ENCODE data around the gene XNDC1N. TPM values are rescaled to one million over a fixed set of nuclear protein-coding genes. Genes with fewer than 3 reads are reported as not detected.

XNDC1N gene
- total RNA-seq, 3 donors from 2014 or later = 10.2 to 14.0 (median 12.8) TPM

GRCh38 chr11:71951741-71952310 lies 23.4 kb upstream of the XNDC1N start:
- DNase-seq (ENCODE audit: low spot score in 2 of 2) = no peak
- H3K9me3 ChIP-seq = no peaks in the 10 kb centered on the region
- H3K27ac ChIP-seq = no peak overlapping the region
- H3K4me3 ChIP-seq = no peak overlapping the region
- intact Hi-C loops (cut with DNase I; ENCODE audit: low total_unique reads) = no loop called here
- H3K27me3 ChIP-seq = no peaks in the 10 kb centered on the region
- H3K36me3 ChIP-seq = no peaks in the 10 kb centered on the region
- no peaks in the 10 kb centered on the region for H3K4me1 ChIP-seq
- no peak for TF ChIP-seq POLR2A (IDR thresholded peaks at IDR 0.05)
- TF ChIP-seq, protein P1, sequence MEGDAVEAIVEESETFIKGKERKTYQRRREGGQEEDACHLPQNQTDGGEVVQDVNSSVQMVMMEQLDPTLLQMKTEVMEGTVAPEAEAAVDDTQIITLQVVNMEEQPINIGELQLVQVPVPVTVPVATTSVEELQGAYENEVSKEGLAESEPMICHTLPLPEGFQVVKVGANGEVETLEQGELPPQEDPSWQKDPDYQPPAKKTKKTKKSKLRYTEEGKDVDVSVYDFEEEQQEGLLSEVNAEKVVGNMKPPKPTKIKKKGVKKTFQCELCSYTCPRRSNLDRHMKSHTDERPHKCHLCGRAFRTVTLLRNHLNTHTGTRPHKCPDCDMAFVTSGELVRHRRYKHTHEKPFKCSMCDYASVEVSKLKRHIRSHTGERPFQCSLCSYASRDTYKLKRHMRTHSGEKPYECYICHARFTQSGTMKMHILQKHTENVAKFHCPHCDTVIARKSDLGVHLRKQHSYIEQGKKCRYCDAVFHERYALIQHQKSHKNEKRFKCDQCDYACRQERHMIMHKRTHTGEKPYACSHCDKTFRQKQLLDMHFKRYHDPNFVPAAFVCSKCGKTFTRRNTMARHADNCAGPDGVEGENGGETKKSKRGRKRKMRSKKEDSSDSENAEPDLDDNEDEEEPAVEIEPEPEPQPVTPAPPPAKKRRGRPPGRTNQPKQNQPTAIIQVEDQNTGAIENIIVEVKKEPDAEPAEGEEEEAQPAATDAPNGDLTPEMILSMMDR (IDR thresholded peaks at IDR 0.05) = no peak
- TF ChIP-seq POLR2AphosphoS5 (IDR thresholded peaks at IDR 0.05) = no peak

- H3K27me3 ChIP-seq = no peaks in the 10 kb centered on the region
- no peaks in the 10 kb centered on the region for H3K9me3 ChIP-seq
- no peak overlapping the region for H3K27ac ChIP-seq
- H3K36me3 ChIP-seq = no peaks in the 10 kb centered on the region
- no peak for TF ChIP-seq POLR2A (IDR thresholded peaks at IDR 0.05)
- H3K4me1 ChIP-seq = no peaks in the 10 kb centered on the region
- intact Hi-C loops (cut with DNase I; ENCODE audit: low total_unique reads) = no loop called here
- H3K4me3 ChIP-seq = no peak overlapping the region
- no peak for DNase-seq (ENCODE audit: low spot score in 2 of 2)
Measured at GRCh38 chr11:71949034-71949433, 20.6 kb upstream of the XNDC1N start.

GRCh38 chr11:71948314-71949027 lies 20.1 kb upstream of the XNDC1N start:
- Histone ChIP-seq H3K27me3 (no peaks in the 10 kb centered on the region), H3K4me1 (no peaks in the 10 kb centered on the region), H3K27ac (no peak overlapping the region), H3K36me3 (no peaks in the 10 kb centered on the region), H3K4me3 (no peak overlapping the region), H3K9me3 (no peaks in the 10 kb centered on the region)
- intact Hi-C loops (cut with DNase I; ENCODE audit: low total_unique reads) = no loop called here
- TF ChIP-seq, protein P1 (IDR thresholded peaks at IDR 0.05) = no peak
- TF ChIP-seq POLR2AphosphoS5 (IDR thresholded peaks at IDR 0.05) (no peak), POLR2A (IDR thresholded peaks at IDR 0.05) (no peak)
- DNase-seq (ENCODE audit: low spot score in 2 of 2) = no peak

DNA sequence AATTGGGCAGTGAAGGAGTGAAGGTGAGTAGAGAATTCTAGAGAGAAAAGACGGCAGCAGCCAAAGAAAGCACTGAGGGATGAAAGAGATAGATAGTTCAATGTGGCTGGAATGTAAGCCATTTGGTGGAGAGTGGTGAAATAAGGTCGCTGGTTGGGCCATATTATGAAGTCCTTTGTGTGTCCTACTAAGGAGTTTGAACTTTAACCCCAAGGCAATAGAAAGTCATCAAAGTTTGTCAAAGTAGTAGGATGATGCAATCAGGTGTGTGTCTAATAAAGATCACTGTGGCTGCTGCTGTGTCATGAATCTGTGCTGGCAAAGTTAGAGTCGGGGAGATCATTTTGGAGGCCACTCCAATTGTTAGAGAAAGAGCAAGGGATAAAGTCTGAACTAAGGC lies 19.1 kb upstream of the XNDC1N start:
- H3K36me3 ChIP-seq = no peaks in the 10 kb centered on the region
- TF ChIP-seq, protein P1 (IDR thresholded peaks at IDR 0.05) = no peak
- TF ChIP-seq POLR2A (IDR thresholded peaks at IDR 0.05) (no peak), POLR2AphosphoS5 (IDR thresholded peaks at IDR 0.05) (no peak)
- no peak overlapping the region for H3K27ac ChIP-seq
- H3K9me3 ChIP-seq = no peaks in the 10 kb centered on the region
- H3K27me3 ChIP-seq = no peaks in the 10 kb centered on the region
- intact Hi-C loops (cut with DNase I; ENCODE audit: low total_unique reads) = no loop called here
- DNase-seq (ENCODE audit: low spot score in 2 of 2) = no peak
- no peaks in the 10 kb centered on the region for H3K4me1 ChIP-seq
- H3K4me3 ChIP-seq = no peak overlapping the region

DNA sequence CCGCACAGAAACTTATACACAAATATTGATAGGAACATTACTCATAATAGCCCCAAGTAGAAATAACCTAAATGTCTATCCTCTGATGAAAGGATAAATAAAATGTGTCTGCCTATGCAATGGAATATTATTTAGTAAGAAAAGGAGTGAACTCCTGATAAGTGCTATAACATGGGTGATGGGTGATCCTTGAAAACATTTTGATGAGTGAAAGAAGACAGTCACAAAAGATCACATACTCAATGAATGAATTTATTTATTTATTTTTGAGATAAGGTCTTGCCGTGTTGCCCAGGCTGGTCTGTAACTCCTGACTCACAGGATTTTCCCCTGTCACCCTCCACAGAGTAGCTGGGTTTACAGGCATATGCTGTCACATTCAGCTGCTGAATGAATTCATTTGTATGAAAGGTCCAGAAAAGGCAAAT lies 17.8 kb upstream of the XNDC1N start:
- TF ChIP-seq POLR2AphosphoS5 (IDR thresholded peaks at IDR 0.05) = no peak
- TF ChIP-seq, protein P1 (IDR thresholded peaks at IDR 0.05) = no peak
- no peak for TF ChIP-seq POLR2A (IDR thresholded peaks at IDR 0.05)
- Histone ChIP-seq H3K27ac (no peak overlapping the region), H3K27me3 (no peaks in the 10 kb centered on the region), H3K9me3 (no peaks in the 10 kb centered on the region), H3K4me3 (no peak overlapping the region), H3K36me3 (no peaks in the 10 kb centered on the region), H3K4me1 (no peaks in the 10 kb centered on the region)
- intact Hi-C loops (cut with DNase I; ENCODE audit: low total_unique reads) = no loop called here
- DNase-seq (ENCODE audit: low spot score in 2 of 2) = no peak

Data from breast epithelium (tissue), 4 donors.